Measurements from ENCODE around the gene PRAMEF9.
"Not testable (repeated sequence)": the region's sequence is repeated elsewhere in the genome, so short reads cannot be mapped to it uniquely, and the experiment has no call there.

- TF ChIP-seq CTCF, POLR2A (IDR thresholded peaks at IDR 0.05): not testable (repeated sequence)
These were observed 37.1 kb downstream of the PRAMEF9 start for GRCh38 chr1:13208712-13209111.
